GM23338 (cell line): ENCODE data around the gene IL26. TPM values are rescaled to one million over a fixed set of nuclear protein-coding genes. Genes with fewer than 3 reads are reported as not detected.

Experiments used
- ATAC-seq: fragments of 200-7000 bp; cut with Tn5 transposase; 3 replicates; pipeline ENCODE4 v1.9.1; 2020
- DNase-seq: peaks from one replicate; pipeline ENCODE4 v3.0.0-alpha.2; 2015; ENCODE audit warnings: low spot score
- H2AFZ ChIP-seq: fragments of 200-600 bp; sonication (generic); 2 replicates; pipeline ENCODE4 v1.8.0; 2016; ENCODE audit warnings: antibody characterized with exemption, mild to moderate bottlenecking, moderate library complexity
- H3F3A ChIP-seq: fragments of 200-600 bp; sonication (generic); replicated peaks from 2 replicates; pipeline ENCODE4 v1.8.0; 2017; ENCODE audit warnings: antibody characterized with exemption, mixed run types, low read depth
- H3K27ac ChIP-seq: fragments of 200-600 bp; sonication (generic); 2 replicates; pipeline ENCODE4 v1.6.1; 2016; ENCODE audit warnings: low read depth
- H3K27me3 ChIP-seq: fragments of 200-600 bp; sonication (generic); 2 replicates; pipeline ENCODE4 v1.8.0; 2016; ENCODE audit warnings: mild to moderate bottlenecking, mixed run types, moderate library complexity; ENCODE audit not compliant: insufficient read depth
- H3K36me3 ChIP-seq: fragments of 200-600 bp; sonication (generic); 2 replicates; pipeline ENCODE4 v1.8.0; 2016; ENCODE audit warnings: mild to moderate bottlenecking; ENCODE audit not compliant: insufficient read depth
- H3K4me1 ChIP-seq: fragments of 200-600 bp; sonication (generic); 2 replicates; pipeline ENCODE4 v1.8.0; 2016; ENCODE audit warnings: mild to moderate bottlenecking, moderate library complexity; ENCODE audit not compliant: insufficient read depth
- H3K4me2 ChIP-seq: fragments of 200-600 bp; sonication (generic); 2 replicates; pipeline ENCODE4 v1.7.1; 2017; ENCODE audit warnings: mixed run types
- H3K4me3 ChIP-seq: fragments of 200-600 bp; sonication (generic); 2 replicates; pipeline ENCODE4 v1.6.1; 2016; ENCODE audit warnings: mixed run types
- H3K79me2 ChIP-seq: fragments of 200-600 bp; sonication (generic); replicated peaks from 2 replicates; pipeline ENCODE4 v1.8.0; 2017; ENCODE audit warnings: mild to moderate bottlenecking; ENCODE audit not compliant: insufficient read depth
- H3K9me2 ChIP-seq: fragments of 200-600 bp; sonication (generic); 2 replicates; pipeline ENCODE4 v1.8.0; 2017; ENCODE audit not compliant: insufficient read depth
- H4K20me1 ChIP-seq: fragments of 200-600 bp; sonication (generic); replicated peaks from 2 replicates; pipeline ENCODE4 v1.8.0; 2017; ENCODE audit warnings: mild to moderate bottlenecking; ENCODE audit not compliant: insufficient read depth
- H3K27ac Mint-ChIP-seq: 2 replicates; pipeline ENCODE4 v1.8.0; 2020; ENCODE audit warnings: inconsistent platforms, mild to moderate bottlenecking, moderate library complexity, mixed read lengths
- H3K27me3 Mint-ChIP-seq: 3 replicates; pipeline ENCODE4 v1.8.0; 2022; ENCODE audit warnings: low read depth, mild to moderate bottlenecking, moderate library complexity, mixed read lengths, inconsistent platforms; ENCODE audit not compliant: insufficient read depth, poor library complexity
- H3K36me3 Mint-ChIP-seq: 3 replicates; pipeline ENCODE4 v1.8.0; 2021; ENCODE audit warnings: low read depth, mild to moderate bottlenecking, inconsistent platforms, moderate library complexity, mixed read lengths
- H3K4me1 Mint-ChIP-seq: 3 replicates; pipeline ENCODE4 v1.8.0; 2020; ENCODE audit warnings: mild to moderate bottlenecking, inconsistent platforms, mixed read lengths
- H3K4me3 Mint-ChIP-seq: 3 replicates; pipeline ENCODE4 v1.8.0; 2021; ENCODE audit warnings: moderate library complexity, mild to moderate bottlenecking, inconsistent platforms, mixed read lengths
- H3K9me3 Mint-ChIP-seq: 3 replicates; pipeline ENCODE4 v1.8.0; 2020; ENCODE audit warnings: moderate library complexity, mild to moderate bottlenecking, inconsistent platforms, mixed read lengths
- CREB1 ChIP-seq: fragments of 250-450 bp; sonication (Bioruptor Pico); IDR thresholded peaks from 2 replicates; pipeline ENCODE4 v1.5.0; 2020; ENCODE audit warnings: low read depth, mild to moderate bottlenecking, moderate library complexity
- CTCF ChIP-seq, 2 experiments: fragments of 200-600 bp in 1 of 2; sonication (generic) in 1 of 2; conservative IDR thresholded peaks; 2 replicates each; pipeline versions ENCODE4 v1.5.1 to v1.6.1; 2016 to 2017; ENCODE audit warnings: antibody characterized with exemption in 2 of 2, low read depth in 2 of 2, mild to moderate bottlenecking in 2 of 2, moderate library complexity in 1 of 2
- ETS1 ChIP-seq: IDR thresholded peaks from 2 replicates; pipeline ENCODE4 v1.6.1; 2016; ENCODE audit warnings: antibody characterized with exemption
- EZH2 ChIP-seq: fragments of 200-600 bp; sonication (generic); IDR thresholded peaks from one replicate; pipeline ENCODE4 v1.8.0; 2017; ENCODE audit warnings: antibody characterized with exemption, mild to moderate bottlenecking, low read depth; ENCODE audit not compliant: unreplicated experiment
- EZH2phosphoT487 ChIP-seq: fragments of 200-600 bp; sonication (generic); IDR thresholded peaks from one replicate; pipeline ENCODE4 v1.8.1; 2018; ENCODE audit warnings: antibody characterized with exemption; ENCODE audit not compliant: unreplicated experiment
- JUNB ChIP-seq: IDR thresholded peaks from one replicate; pipeline ENCODE4 v1.6.1; 2016; ENCODE audit warnings: antibody characterized with exemption; ENCODE audit not compliant: unreplicated experiment
- NANOG ChIP-seq: IDR thresholded peaks from 2 replicates; pipeline ENCODE4 v1.6.1; 2016; ENCODE audit warnings: antibody characterized with exemption, borderline replicate concordance
- POLR2AphosphoS5 ChIP-seq: IDR thresholded peaks from 2 replicates; pipeline ENCODE4 v1.6.1; 2016; ENCODE audit warnings: antibody characterized with exemption, low read depth
- REST ChIP-seq: IDR thresholded peaks from one replicate; pipeline ENCODE4 v1.6.1; 2018; ENCODE audit warnings: antibody characterized with exemption; ENCODE audit not compliant: unreplicated experiment
- STAT1 ChIP-seq: IDR thresholded peaks from one replicate; pipeline ENCODE4 v1.6.1; 2016; ENCODE audit warnings: antibody characterized with exemption; ENCODE audit not compliant: unreplicated experiment
- ZNF114 ChIP-seq: fragments of 250-450 bp; sonication (Bioruptor Pico); IDR thresholded peaks from 2 replicates; pipeline ENCODE4 v1.5.0; 2020; ENCODE audit warnings: mild to moderate bottlenecking, moderate library complexity
- ZNF331 ChIP-seq: fragments of 250-450 bp; sonication (Bioruptor Pico); IDR thresholded peaks from 2 replicates; pipeline ENCODE4 v1.5.0; 2020; ENCODE audit warnings: low read depth, mild to moderate bottlenecking, moderate library complexity
- ZNF462 ChIP-seq: fragments of 250-450 bp; sonication (Bioruptor Pico); IDR thresholded peaks from 2 replicates; pipeline ENCODE4 v1.5.0; 2020; ENCODE audit warnings: mild to moderate bottlenecking, moderate library complexity
- polyA plus RNA-seq: library from polyadenylated mRNA; unstranded; fragments of >200 nt; fragmentation: Nextera tagmentation; extraction: Ambion mirVana; gene quantifications from 2 replicates; pipeline ENCODE4 v1.2.1, GENCODE V29; 2016
- total RNA-seq: library from RNA; depleted of rRNA; stranded (reverse); fragments of >200 nt; shearing (Covaris generic); gene quantifications from 2 replicates; pipeline ENCODE4 v1.2.3, GENCODE V29; 2014

Gene IL26
- total and polyA plus RNA-seq, 2 experiments from 2014 or later, result not detected

GRCh38 chr12:68264158-68264855 is 38.7 kb upstream of the IL26 start:
- Histone ChIP-seq H3K27me3 (no peaks in the 10 kb centered on the region), H3F3A (no peaks in the 10 kb centered on the region), H3K4me1 (peaks cover 20% of the 10 kb centered on the region), H4K20me1 (no peaks in the 10 kb centered on the region), H3K4me3 (no peak overlapping the region), H3K27ac (no peak overlapping the region), H2AFZ (no peak overlapping the region), H3K79me2 (no peaks in the 10 kb centered on the region), H3K4me2 (no peak overlapping the region), H3K36me3 (no peaks in the 10 kb centered on the region), H3K9me2 (peaks cover 9% of the 10 kb centered on the region)
- no peak overlapping the region for H3K27ac Mint-ChIP-seq
- no peaks in the 10 kb centered on the region for H3K36me3 Mint-ChIP-seq
- ATAC-seq, result no peak
- peaks cover 12% of the 10 kb centered on the region for H3K4me1 Mint-ChIP-seq
- DNase-seq, result no peak
- H3K9me3 Mint-ChIP-seq, result no peaks in the 10 kb centered on the region
- no peaks in the 10 kb centered on the region for H3K27me3 Mint-ChIP-seq
- H3K4me3 Mint-ChIP-seq, result no peak overlapping the region
- TF ChIP-seq ZNF114 (no peak), REST (no peak), EZH2phosphoT487 (no peak), ZNF331 (no peak), CREB1 (no peak), ETS1 (no peak), EZH2 (no peak), CTCF (conservative IDR thresholded peaks at IDR 0.05; ENCODE audit: low read depth in 2 of 2) (no peak), NANOG (no peak), POLR2AphosphoS5 (no peak), STAT1 (no peak), JUNB (no peak), ZNF462 (CRISPR knock-in tag) (no peak)
